OCI-LY7 (cell line): ENCODE results near the gene MESP1. TPM values are rescaled to one million over a fixed set of nuclear protein-coding genes. Genes with fewer than 3 reads are reported as not detected.

ENCODE experiments used
- BruUV-seq: library from RNA; stranded (reverse); fragments of 400-500 nt; replicated peaks from 2 replicates; lab custom pipeline; 2021; lab: Mats Ljungman, UMichigan
- CTCF ChIA-PET: fragments of 300-600 bp; sonication (Branson Sonifier 250); formaldehyde crosslinking; loops from one replicate; lab custom pipeline; 2022; ENCODE audit warnings: antibody characterized with exemption; ENCODE audit not compliant: unreplicated experiment; lab: Charles Lee
- POLR2A ChIA-PET: fragments of 300-600 bp; sonication (Branson Sonifier 250); formaldehyde crosslinking; loops from one replicate; lab custom pipeline; 2022; ENCODE audit warnings: antibody characterized with exemption; lab: Charles Lee
- DNase-seq: peaks from one replicate; pipeline ENCODE4 v3.0.0-alpha.2; 2015; ENCODE audit warnings: low spot score
- H2AFZ ChIP-seq: fragments of 200-600 bp; sonication (generic), shearing (Covaris generic); 2 replicates; pipeline ENCODE4 v1.6.1; 2014; ENCODE audit warnings: mild to moderate bottlenecking, antibody characterized with exemption, low read length, moderate library complexity
- H3K27ac ChIP-seq: fragments of 200-600 bp; sonication (generic); 2 replicates; pipeline ENCODE4 v1.5.1; 2014; ENCODE audit warnings: mixed run types, low read depth, mild to moderate bottlenecking, moderate library complexity, low read length, inconsistent platforms; ENCODE audit not compliant: poor library complexity, severe bottlenecking
- H3K36me3 ChIP-seq: fragments of 200-600 bp; sonication (generic); 2 replicates; pipeline ENCODE4 v1.6.1; 2014; ENCODE audit warnings: mild to moderate bottlenecking, antibody characterized with exemption, low read length, moderate library complexity, mixed read lengths; ENCODE audit not compliant: insufficient read depth
- H3K4me1 ChIP-seq: fragments of 200-600 bp; sonication (generic); 2 replicates; pipeline ENCODE4 v1.5.1; 2014; ENCODE audit warnings: mild to moderate bottlenecking, low read length; ENCODE audit not compliant: insufficient read depth, poor library complexity, severe bottlenecking
- H3K4me2 ChIP-seq: fragments of 200-600 bp; sonication (generic); 2 replicates; pipeline ENCODE4 v1.6.1; 2014; ENCODE audit warnings: mild to moderate bottlenecking, low read length
- H3K4me3 ChIP-seq: fragments of 200-600 bp; sonication (generic); 2 replicates; pipeline ENCODE4 v1.5.1; 2014; ENCODE audit warnings: mild to moderate bottlenecking, low read depth, low read length; ENCODE audit not compliant: poor library complexity, severe bottlenecking
- H3K79me2 ChIP-seq: fragments of 200-600 bp; sonication (generic); 2 replicates; pipeline ENCODE4 v1.6.1; 2016; ENCODE audit warnings: low read depth, mild to moderate bottlenecking, low read length, moderate library complexity, mixed read lengths; ENCODE audit not compliant: insufficient read depth
- H3K9me2 ChIP-seq: fragments of 200-600 bp; sonication (generic); 2 replicates; pipeline ENCODE4 v1.6.1; 2016; ENCODE audit warnings: mild to moderate bottlenecking, low read length, mixed read lengths; ENCODE audit not compliant: insufficient read depth
- H3K9me3 ChIP-seq: fragments of 200-600 bp; sonication (generic); 2 replicates; pipeline ENCODE4 v1.6.1; 2014; ENCODE audit warnings: mild to moderate bottlenecking, mixed run types, low read length, mixed read lengths
- H4K20me1 ChIP-seq: fragments of 200-600 bp; sonication (generic); 2 replicates; pipeline ENCODE4 v1.6.1; 2014; ENCODE audit warnings: mild to moderate bottlenecking, antibody characterized with exemption, low read length, moderate library complexity, mixed read lengths; ENCODE audit not compliant: insufficient read depth
- CTCF ChIP-seq: fragments of 200-600 bp; sonication (generic); conservative IDR thresholded peaks from 2 replicates; pipeline ENCODE4 v1.5.1; 2014; ENCODE audit warnings: mild to moderate bottlenecking, antibody characterized with exemption, low read length, moderate library complexity, mixed read lengths
- EZH2phosphoT487 ChIP-seq: fragments of 200-600 bp; sonication (generic); IDR thresholded peaks from 2 replicates; pipeline ENCODE4 v1.6.1; 2018; ENCODE audit warnings: low read depth, borderline replicate concordance, mild to moderate bottlenecking, mixed run types, antibody characterized with exemption, low read length, moderate library complexity, mixed read lengths
- intact Hi-C: fragments of 100-400 bp; cut with micrococcal nuclease; formaldehyde crosslinking; loops from one replicate; pipeline ENCODE4 v1.10.0; 2022; ENCODE audit not compliant: unreplicated experiment
- small RNA-seq: library from RNA; depleted of rRNA; stranded (forward); fragments of <200 nt; gene quantifications from one replicate; pipeline ENCODE3, GENCODE V24; 2014
- total RNA-seq, 2 experiments: library from RNA; depleted of rRNA in 1 of 2; stranded (reverse); fragments of >200 nt in 1 of 2; shearing (Covaris generic) in 1 of 2; gene quantifications; 2 replicates each; pipeline ENCODE4 v1.2.3, GENCODE V29; 2014 to 2022

Gene MESP1
- total RNA-seq, 2 experiments from 2014 or later: 3.5 TPM; not detected in 1

GRCh38 chr15:89707577-89707976 lies 43.5 kb downstream of the MESP1 start:
- Histone ChIP-seq H3K4me2 (no peak overlapping the region), H3K4me3 (no peak overlapping the region), H3K79me2 (no peaks in the 10 kb centered on the region), H4K20me1 (no peaks in the 10 kb centered on the region), H3K27ac (no peak overlapping the region), H3K9me3 (no peaks in the 10 kb centered on the region), H3K36me3 (no peaks in the 10 kb centered on the region), H3K4me1 (no peaks in the 10 kb centered on the region), H2AFZ (no peak overlapping the region), H3K9me2 (no peaks in the 10 kb centered on the region)
- ChIA-PET POLR2A (no interaction called here), CTCF (no interaction called here)
- intact Hi-C loops: no loop called here
- no peak for DNase-seq
- no TSS peak for BruUV-seq
- TF ChIP-seq EZH2phosphoT487 (no peak), CTCF (no peak)

GRCh38 chr15:89704411-89704810 lies 46.6 kb downstream of the MESP1 start:
- H3K79me2 ChIP-seq: no peaks in the 10 kb centered on the region
- H3K27ac ChIP-seq: no peak overlapping the region
- no peak overlapping the region for H3K4me3 ChIP-seq
- BruUV-seq: no TSS peak
- H3K36me3 ChIP-seq: no peaks in the 10 kb centered on the region
- POLR2A ChIA-PET: no interaction called here
- no peak overlapping the region for H3K4me2 ChIP-seq
- no peak overlapping the region for H2AFZ ChIP-seq
- no peaks in the 10 kb centered on the region for H3K4me1 ChIP-seq
- DNase-seq: no peak
- H3K9me3 ChIP-seq: no peaks in the 10 kb centered on the region
- TF ChIP-seq EZH2phosphoT487 (no peak), CTCF (no peak)
- no peaks in the 10 kb centered on the region for H4K20me1 ChIP-seq
- H3K9me2 ChIP-seq: no peaks in the 10 kb centered on the region
- CTCF ChIA-PET: no interaction called here
- intact Hi-C loops: no loop called here

Small RNAs within 50 kb of the gene (small RNA-seq; reads per million reads assigned to genes)
- gene RNU6-132P: 0.16 reads per million

Other genes starting within 250 kb of the MESP1 start
- 25.9 and 26.2 TPM in 2 replicates for gene TICRR, start 175.8 kb downstream of the MESP1 start, total RNA-seq (2014; rRNA removed; shearing (Covaris generic))
- gene TICRR, start 175.8 kb downstream of the MESP1 start, total RNA-seq (2022): 42.6 and 44.4 TPM in 2 replicates
- gene KIF7, start 95.8 kb downstream of the MESP1 start, total RNA-seq (2014; rRNA removed; shearing (Covaris generic)): not detected in 2 replicates
- 0.10 TPM in 1 of 2 replicates, not detected in the other for gene KIF7, start 95.8 kb downstream of the MESP1 start, total RNA-seq (2022)
- gene PLIN1, start 71.9 kb downstream of the MESP1 start, total RNA-seq (2014; rRNA removed; shearing (Covaris generic)): not detected in 2 replicates
- 0.19 and 0.46 TPM in 2 replicates for gene PLIN1, start 71.9 kb downstream of the MESP1 start, total RNA-seq (2022)
- gene PEX11A, start 60.5 kb downstream of the MESP1 start, total RNA-seq (2014; rRNA removed; shearing (Covaris generic)): 2.0 and 2.4 TPM in 2 replicates
- 0.77 and 2.8 TPM in 2 replicates for gene PEX11A, start 60.5 kb downstream of the MESP1 start, total RNA-seq (2022)
- 0.19 TPM in 1 of 2 replicates, not detected in the other for gene WDR93, start 60.4 kb downstream of the MESP1 start, total RNA-seq (2014; rRNA removed; shearing (Covaris generic))
- gene WDR93, start 60.4 kb downstream of the MESP1 start, total RNA-seq (2022): not detected in 2 replicates
- not detected in 2 replicates for gene MESP2, start 25.1 kb upstream of the MESP1 start, total RNA-seq (2014; rRNA removed; shearing (Covaris generic))
- not detected in 2 replicates for gene MESP2, start 25.1 kb upstream of the MESP1 start, total RNA-seq (2022)
- 0.03 and 0.10 TPM in 2 replicates for gene ANPEP, start 63.6 kb upstream of the MESP1 start, total RNA-seq (2014; rRNA removed; shearing (Covaris generic))
- gene ANPEP, start 63.6 kb upstream of the MESP1 start, total RNA-seq (2022): 0.29 TPM in 1 of 2 replicates, not detected in the other
- 20.8 and 28.5 TPM in 2 replicates for gene AP3S2, start 142.7 kb upstream of the MESP1 start, total RNA-seq (2014; rRNA removed; shearing (Covaris generic))
- gene AP3S2, start 142.7 kb upstream of the MESP1 start, total RNA-seq (2022): 30.4 and 37.4 TPM in 2 replicates
- gene ARPIN, start 161.7 kb upstream of the MESP1 start, total RNA-seq (2014; rRNA removed; shearing (Covaris generic)): not detected in 2 replicates
- gene ARPIN, start 161.7 kb upstream of the MESP1 start, total RNA-seq (2022): not detected in 2 replicates